Measurements from ENCODE around the gene MYO1C. TPM values are rescaled to one million over a fixed set of nuclear protein-coding genes. Genes with fewer than 3 reads are reported as not detected.
"Not testable (repeated sequence)": the region's sequence is repeated elsewhere in the genome, so short reads cannot be mapped to it uniquely, and the experiment has no call there.

The MYO1C gene
- total RNA-seq, 1 donor: 4.0 TPM

- no peak for DNase-seq (ENCODE audit: low read depth in 2 of 3, low spot score in 2 of 3)
These were observed 18.8 kb upstream of the MYO1C start for GRCh38 chr17:1511290-1511689.

- DNase-seq (ENCODE audit: low read depth in 2 of 3, low spot score in 2 of 3): no peak
These were observed 16.9 kb upstream of the MYO1C start for GRCh38 chr17:1509290-1509881.

GRCh38 chr17:1508709-1509108 is 16.2 kb upstream of the MYO1C start:
- DNase-seq (ENCODE audit: low read depth in 2 of 3, low spot score in 2 of 3): not testable (repeated sequence)

GRCh38 chr17:1506649-1507267 is 14.3 kb upstream of the MYO1C start:
- no peak for DNase-seq (ENCODE audit: low read depth in 2 of 3, low spot score in 2 of 3)

GRCh38 chr17:1505586-1505985 is 13.1 kb upstream of the MYO1C start:
- no peak for DNase-seq (ENCODE audit: low read depth in 2 of 3, low spot score in 2 of 3)

- DNase-seq (ENCODE audit: low read depth in 2 of 3, low spot score in 2 of 3): no peak
These were observed 12.4 kb upstream of the MYO1C start for GRCh38 chr17:1504866-1505265.

- no peak for DNase-seq (ENCODE audit: low read depth in 2 of 3, low spot score in 2 of 3)
These were observed 11.2 kb upstream of the MYO1C start for GRCh38 chr17:1503699-1504098.

- peak in 1 of 3 donors; percentile 57 for DNase-seq (ENCODE audit: low read depth in 2 of 3, low spot score in 2 of 3)
These were observed 6.4 kb upstream of the MYO1C start for GRCh38 chr17:1498869-1499268.

- no peak for DNase-seq (ENCODE audit: low read depth in 2 of 3, low spot score in 2 of 3)
These were observed 5.7 kb upstream of the MYO1C start for GRCh38 chr17:1498233-1498632.

- DNase-seq (ENCODE audit: low read depth in 2 of 3, low spot score in 2 of 3): no peak
These were observed 5.3 kb upstream of the MYO1C start for GRCh38 chr17:1497831-1498230.

- DNase-seq (ENCODE audit: low read depth in 2 of 3, low spot score in 2 of 3): no peak
These were observed 4.4 kb upstream of the MYO1C start for GRCh38 chr17:1496869-1497268.

- DNase-seq (ENCODE audit: low read depth in 2 of 3, low spot score in 2 of 3): no peak
These were observed 2.9 kb upstream of the MYO1C start for GRCh38 chr17:1495265-1495989.

- no peak for DNase-seq (ENCODE audit: low read depth in 2 of 3, low spot score in 2 of 3)
These were observed 2.3 kb upstream of the MYO1C start for GRCh38 chr17:1494736-1495253.

- DNase-seq (ENCODE audit: low read depth in 2 of 3, low spot score in 2 of 3): no peak
These were observed 1.7 kb upstream of the MYO1C start for GRCh38 chr17:1494203-1494602.

GRCh38 chr17:1493291-1493980 is 950 bp upstream of the MYO1C start:
- no peak for DNase-seq (ENCODE audit: low read depth in 2 of 3, low spot score in 2 of 3)

GRCh38 chr17:1491443-1492248 is 840 bp downstream of the MYO1C start:
- DNase-seq (ENCODE audit: low read depth in 2 of 3, low spot score in 2 of 3): no peak

- peak in 2 of 3 donors; percentile 53 for DNase-seq (ENCODE audit: low read depth in 2 of 3, low spot score in 2 of 3)
These were observed 1.6 kb downstream of the MYO1C start for GRCh38 chr17:1490643-1491442.

GRCh38 chr17:1488826-1489270 is 3.6 kb downstream of the MYO1C start:
- DNase-seq (ENCODE audit: low read depth in 2 of 3, low spot score in 2 of 3): no peak

Data from hematopoietic multipotent progenitor cell (in vitro differentiated cells).